ENCODE measurements around the gene LMBRD2. TPM values are rescaled to one million over a fixed set of nuclear protein-coding genes. Genes with fewer than 3 reads are reported as not detected.

LMBRD2 gene
- total RNA-seq, 1 experiment from 2014 or later: 5.6 TPM

- TF ChIP-seq ZNF532 (CRISPR knock-in tag; IDR thresholded peaks at IDR 0.05; ENCODE audit: borderline replicate concordance): no peak
These were observed 26.8 kb upstream of the LMBRD2 start (continued) for GRCh38 chr5:36178524-36178890.

- ATAC-seq (peak; percentile 51), DNase-seq (ENCODE audit: low spot score) (no peak)
- no peak overlapping the region for H3K27ac Mint-ChIP-seq
- TF ChIP-seq E2F1 (CRISPR knock-in tag; IDR thresholded peaks at IDR 0.05) (no peak), ZNF263 (CRISPR knock-in tag; IDR thresholded peaks at IDR 0.05; ENCODE audit: low read depth) (no peak), ZBTB43 (CRISPR knock-in tag; IDR thresholded peaks at IDR 0.05) (no peak), ZNF671 (CRISPR knock-in tag; IDR thresholded peaks at IDR 0.05) (no peak), ELF4 (CRISPR knock-in tag; IDR thresholded peaks at IDR 0.05; ENCODE audit: low read depth) (no peak), NR3C1 (CRISPR knock-in tag; conservative IDR thresholded peaks at IDR 0.05; ENCODE audit: low read depth) (no peak), SMAD3 (CRISPR knock-in tag; IDR thresholded peaks at IDR 0.05; ENCODE audit: borderline replicate concordance) (no peak), ZNF317 (CRISPR knock-in tag; IDR thresholded peaks at IDR 0.05; ENCODE audit: borderline replicate concordance, low read depth) (no peak), ZNF423 (CRISPR knock-in tag; IDR thresholded peaks at IDR 0.05) (no peak), NFE2L1 (CRISPR knock-in tag; IDR thresholded peaks at IDR 0.05) (no peak), RELA (CRISPR knock-in tag; IDR thresholded peaks at IDR 0.05; ENCODE audit: borderline replicate concordance) (no peak), MYBL2 (CRISPR knock-in tag; IDR thresholded peaks at IDR 0.05) (no peak), EMX1 (CRISPR knock-in tag; IDR thresholded peaks at IDR 0.05) (no peak), TEAD4 (CRISPR knock-in tag; IDR thresholded peaks at IDR 0.05) (no peak), GRHL2 (CRISPR knock-in tag; IDR thresholded peaks at IDR 0.05; ENCODE audit: insufficient replicate concordance, severe bottlenecking) (no peak), PREB (CRISPR knock-in tag; IDR thresholded peaks at IDR 0.05; ENCODE audit: borderline replicate concordance) (no peak), GABPB1 (CRISPR knock-in tag; IDR thresholded peaks at IDR 0.05) (no peak), CREM (CRISPR knock-in tag; IDR thresholded peaks at IDR 0.05) (no peak), MXD4 (CRISPR knock-in tag; IDR thresholded peaks at IDR 0.05; ENCODE audit: borderline replicate concordance) (no peak), CDX4 (CRISPR knock-in tag; IDR thresholded peaks at IDR 0.05; ENCODE audit: borderline replicate concordance) (no peak)
- peaks cover 65% of the 10 kb centered on the region for H3K36me3 Mint-ChIP-seq
- H3K4me3 Mint-ChIP-seq: no peak overlapping the region
- CTCF ChIA-PET: interaction anchor here (0.7 to 1.6 kb wide), 12 partner anchors 25 to 518 kb away, joined by 3 to 16 read pairs (median 5); partner anchors contain the start of genes LMBRD2 and SKP2
- no peaks in the 10 kb centered on the region for H3K27me3 Mint-ChIP-seq (ENCODE audit: low read depth)
- H3K4me1 Mint-ChIP-seq: no peaks in the 10 kb centered on the region
- no peaks in the 10 kb centered on the region for H3K9me3 Mint-ChIP-seq
- POLR2A ChIA-PET: no interaction called here
These were observed 26.2 kb upstream of the LMBRD2 start for GRCh38 chr5:36177715-36178523.

Data from WTC11 (cell line).